ENCODE measurements around the gene ERICH4. TPM values are rescaled to one million over a fixed set of nuclear protein-coding genes. Genes with fewer than 3 reads are reported as not detected.

ERICH4 gene
- total and polyA plus RNA-seq, 5 donors from 2014 or later, result not detected

- H3K27ac ChIP-seq (ENCODE audit: insufficient read depth, low read length, poor library complexity, severe bottlenecking), result no peak overlapping the region
- H3K27ac Mint-ChIP-seq, result no peak overlapping the region
- H3K27me3 ChIP-seq (ENCODE audit: control insufficient read depth, insufficient read depth, low read length), result no peaks in the 10 kb centered on the region
- no peak overlapping the region for H3K4me3 Mint-ChIP-seq
- peaks cover 5 to 13% (median 7%) of the 10 kb centered on the region in 4 donors for H3K4me1 Mint-ChIP-seq
- H3K36me3 ChIP-seq (ENCODE audit: control insufficient read depth, insufficient read depth, low read length), result peaks cover 31% of the 10 kb centered on the region
- H3K9me3 ChIP-seq (ENCODE audit: control insufficient read depth in 2 of 2, low read length in 2 of 2), result no peaks in the 10 kb centered on the region
- H3K9me3 Mint-ChIP-seq, result no peaks in the 10 kb centered on the region
- H3K4me3 ChIP-seq (ENCODE audit: low read depth, low read length), result no peak overlapping the region
- ATAC-seq (ENCODE audit: low read depth in 2 of 2) (no peak), DNase-seq (no peak)
- H3K27me3 Mint-ChIP-seq, result no peaks in the 10 kb centered on the region
- no peaks in the 10 kb centered on the region for H3K4me1 ChIP-seq (ENCODE audit: control insufficient read depth, insufficient read depth, low read length, poor library complexity, severe bottlenecking)
- peaks cover 25% of the 10 kb centered on the region for H3K36me3 Mint-ChIP-seq
Observed at GRCh38 chr19:41410336-41411054, 32.5 kb upstream of the ERICH4 start.

GRCh38 chr19:41411100-41411967 lies 31.6 kb upstream of the ERICH4 start:
- H3K4me1 Mint-ChIP-seq, result peaks cover 5 to 13% (median 7%) of the 10 kb centered on the region in 4 donors
- H3K9me3 Mint-ChIP-seq, result no peaks in the 10 kb centered on the region
- H3K4me3 Mint-ChIP-seq, result no peak overlapping the region
- no peaks in the 10 kb centered on the region for H3K27me3 ChIP-seq (ENCODE audit: control insufficient read depth, insufficient read depth, low read length)
- H3K4me1 ChIP-seq (ENCODE audit: control insufficient read depth, insufficient read depth, low read length, poor library complexity, severe bottlenecking), result no peaks in the 10 kb centered on the region
- ATAC-seq (ENCODE audit: low read depth in 2 of 2) (no peak), DNase-seq (no peak)
- H3K36me3 ChIP-seq (ENCODE audit: control insufficient read depth, insufficient read depth, low read length), result peaks cover 35% of the 10 kb centered on the region
- no peak overlapping the region for H3K27ac ChIP-seq (ENCODE audit: insufficient read depth, low read length, poor library complexity, severe bottlenecking)
- peaks cover 28% of the 10 kb centered on the region for H3K36me3 Mint-ChIP-seq
- H3K27me3 Mint-ChIP-seq, result no peaks in the 10 kb centered on the region
- H3K27ac Mint-ChIP-seq, result no peak overlapping the region
- H3K9me3 ChIP-seq (ENCODE audit: control insufficient read depth in 2 of 2, low read length in 2 of 2), result no peaks in the 10 kb centered on the region
- H3K4me3 ChIP-seq (ENCODE audit: low read depth, low read length), result no peak overlapping the region

GRCh38 chr19:41411968-41412265 lies 31.0 kb upstream of the ERICH4 start:
- H3K27me3 Mint-ChIP-seq, result no peaks in the 10 kb centered on the region
- Histone ChIP-seq H3K4me1 (ENCODE audit: control insufficient read depth, insufficient read depth, low read length, poor library complexity, severe bottlenecking) (no peaks in the 10 kb centered on the region), H3K27me3 (ENCODE audit: control insufficient read depth, insufficient read depth, low read length) (no peaks in the 10 kb centered on the region), H3K27ac (ENCODE audit: insufficient read depth, low read length, poor library complexity, severe bottlenecking) (no peak overlapping the region), H3K36me3 (ENCODE audit: control insufficient read depth, insufficient read depth, low read length) (peaks cover 37% of the 10 kb centered on the region), H3K4me3 (ENCODE audit: low read depth, low read length) (no peak overlapping the region), H3K9me3 (ENCODE audit: control insufficient read depth in 2 of 2, low read length in 2 of 2) (no peaks in the 10 kb centered on the region)
- DNase-seq (no peak), ATAC-seq (ENCODE audit: low read depth in 2 of 2) (no peak)
- H3K36me3 Mint-ChIP-seq, result peaks cover 28% of the 10 kb centered on the region
- no peaks in the 10 kb centered on the region for H3K9me3 Mint-ChIP-seq
- H3K4me1 Mint-ChIP-seq, result peaks cover 3 to 13% (median 7%) of the 10 kb centered on the region in 4 donors
- no peak overlapping the region for H3K27ac Mint-ChIP-seq
- H3K4me3 Mint-ChIP-seq, result peak overlapping the region in 1 of 4 donors; percentile 28

GRCh38 chr19:41412953-41413352 lies 30.0 kb upstream of the ERICH4 start:
- no peak for DNase-seq
- H3K27ac Mint-ChIP-seq, result no peak overlapping the region

GRCh38 chr19:41413947-41414346 lies 29.0 kb upstream of the ERICH4 start:
- ATAC-seq (ENCODE audit: low read depth in 2 of 2), result no peak
- Mint-ChIP-seq H3K4me3 (no peak overlapping the region), H3K36me3 (peaks cover 21% of the 10 kb centered on the region), H3K27ac (no peak overlapping the region), H3K27me3 (no peaks in the 10 kb centered on the region), H3K9me3 (no peaks in the 10 kb centered on the region), H3K4me1 (peaks cover 0 to 9% (median 5%) of the 10 kb centered on the region in 4 donors)
- H3K36me3 ChIP-seq (ENCODE audit: control insufficient read depth, insufficient read depth, low read length), result peaks cover 44% of the 10 kb centered on the region
- H3K9me3 ChIP-seq (ENCODE audit: control insufficient read depth in 2 of 2, low read length in 2 of 2), result no peaks in the 10 kb centered on the region
- no peak overlapping the region for H3K4me3 ChIP-seq (ENCODE audit: low read depth, low read length)
- no peak for DNase-seq
- H3K27ac ChIP-seq (ENCODE audit: insufficient read depth, low read length, poor library complexity, severe bottlenecking), result no peak overlapping the region
- no peaks in the 10 kb centered on the region for H3K27me3 ChIP-seq (ENCODE audit: control insufficient read depth, insufficient read depth, low read length)
- no peaks in the 10 kb centered on the region for H3K4me1 ChIP-seq (ENCODE audit: control insufficient read depth, insufficient read depth, low read length, poor library complexity, severe bottlenecking)

More at GRCh38 chr19:41412953-41413352, 30.0 kb upstream of the ERICH4 start:
- H3K36me3 Mint-ChIP-seq, result peaks cover 21% of the 10 kb centered on the region
- no peak overlapping the region for H3K27ac ChIP-seq (ENCODE audit: insufficient read depth, low read length, poor library complexity, severe bottlenecking)
- no peak overlapping the region for H3K4me3 ChIP-seq (ENCODE audit: low read depth, low read length)
- H3K36me3 ChIP-seq (ENCODE audit: control insufficient read depth, insufficient read depth, low read length), result peaks cover 39% of the 10 kb centered on the region
- H3K27me3 Mint-ChIP-seq, result no peaks in the 10 kb centered on the region
- H3K9me3 Mint-ChIP-seq, result no peaks in the 10 kb centered on the region
- no peaks in the 10 kb centered on the region for H3K9me3 ChIP-seq (ENCODE audit: control insufficient read depth in 2 of 2, low read length in 2 of 2)
- peaks cover 0 to 9% (median 6%) of the 10 kb centered on the region in 4 donors for H3K4me1 Mint-ChIP-seq
- H3K4me3 Mint-ChIP-seq, result no peak overlapping the region
- no peaks in the 10 kb centered on the region for H3K27me3 ChIP-seq (ENCODE audit: control insufficient read depth, insufficient read depth, low read length)
- H3K4me1 ChIP-seq (ENCODE audit: control insufficient read depth, insufficient read depth, low read length, poor library complexity, severe bottlenecking), result no peaks in the 10 kb centered on the region
- ATAC-seq (ENCODE audit: low read depth in 2 of 2), result no peak

GRCh38 chr19:41414461-41414860 lies 28.5 kb upstream of the ERICH4 start:
- Histone ChIP-seq H3K4me1 (ENCODE audit: control insufficient read depth, insufficient read depth, low read length, poor library complexity, severe bottlenecking) (no peaks in the 10 kb centered on the region), H3K27me3 (ENCODE audit: control insufficient read depth, insufficient read depth, low read length) (no peaks in the 10 kb centered on the region), H3K27ac (ENCODE audit: insufficient read depth, low read length, poor library complexity, severe bottlenecking) (no peak overlapping the region), H3K36me3 (ENCODE audit: control insufficient read depth, insufficient read depth, low read length) (peaks cover 49% of the 10 kb centered on the region), H3K9me3 (ENCODE audit: control insufficient read depth in 2 of 2, low read length in 2 of 2) (no peaks in the 10 kb centered on the region), H3K4me3 (ENCODE audit: low read depth, low read length) (no peak overlapping the region)
- no peak overlapping the region for H3K27ac Mint-ChIP-seq
- H3K4me3 Mint-ChIP-seq, result no peak overlapping the region
- DNase-seq (no peak), ATAC-seq (ENCODE audit: low read depth in 2 of 2) (no peak)
- no peaks in the 10 kb centered on the region for H3K27me3 Mint-ChIP-seq
- no peaks in the 10 kb centered on the region for H3K9me3 Mint-ChIP-seq
- H3K36me3 Mint-ChIP-seq, result peaks cover 21% of the 10 kb centered on the region
- H3K4me1 Mint-ChIP-seq, result peaks cover 0 to 6% (median 3%) of the 10 kb centered on the region in 4 donors

GRCh38 chr19:41415154-41415571 lies 27.8 kb upstream of the ERICH4 start:
- Mint-ChIP-seq H3K9me3 (no peaks in the 10 kb centered on the region), H3K27me3 (no peaks in the 10 kb centered on the region), H3K27ac (no peak overlapping the region), H3K4me1 (peaks cover 0 to under 1% (median under 1%) of the 10 kb centered on the region in 4 donors), H3K4me3 (no peak overlapping the region), H3K36me3 (peaks cover 21% of the 10 kb centered on the region)
- Histone ChIP-seq H3K4me3 (ENCODE audit: low read depth, low read length) (no peak overlapping the region), H3K27me3 (ENCODE audit: control insufficient read depth, insufficient read depth, low read length) (no peaks in the 10 kb centered on the region), H3K4me1 (ENCODE audit: control insufficient read depth, insufficient read depth, low read length, poor library complexity, severe bottlenecking) (no peaks in the 10 kb centered on the region), H3K9me3 (ENCODE audit: control insufficient read depth in 2 of 2, low read length in 2 of 2) (no peaks in the 10 kb centered on the region), H3K36me3 (ENCODE audit: control insufficient read depth, insufficient read depth, low read length) (peaks cover 54% of the 10 kb centered on the region), H3K27ac (ENCODE audit: insufficient read depth, low read length, poor library complexity, severe bottlenecking) (no peak overlapping the region)
- ATAC-seq (ENCODE audit: low read depth in 2 of 2) (no peak), DNase-seq (no peak)

Data from CD4-positive, CD25-positive, alpha-beta regulatory T cell (primary cell).